ENCODE measurements around the gene PRKCD. TPM values are rescaled to one million over a fixed set of nuclear protein-coding genes. Genes with fewer than 3 reads are reported as not detected.
A peak's percentile ranks its signal among the peaks of the same experiment; 100 is the strongest.

Gene PRKCD
- total and polyA plus RNA-seq, 2 of the 4 experiments (the other 2 are of a cell fraction) = 4.3 to 19.0 TPM

- no peak overlapping the region for H3K27ac ChIP-seq (ENCODE audit: insufficient read depth, low read length)
- H3K18ac ChIP-seq (ENCODE audit: low read depth, low read length) = no peak overlapping the region
- dilution Hi-C loops (cut with HindIII; ENCODE audit: low sequenced_read_pairs, unreplicated experiment) = no loop called here
- intact Hi-C loops (cut with micrococcal nuclease) = loop anchor here (1.0 to 2.0 kb wide), 3 partner anchors 35 to 82 kb away; partner anchors contain the start of gene PRKCD
- H4K20me1 ChIP-seq (ENCODE audit: insufficient read depth, low read length) = no peaks in the 10 kb centered on the region
- peaks cover 8% of the 10 kb centered on the region; the same call in 1 of the 2 replicates for H3K9me1 ChIP-seq (ENCODE audit: insufficient read depth, low read length)
- no peaks in the 10 kb centered on the region; the same call in 1 of the 2 replicates for H3K27me3 ChIP-seq (ENCODE audit: control insufficient read depth, insufficient read depth, low read length)
- H3K4me3 ChIP-seq (ENCODE audit: insufficient read depth, low read depth, low read length) = no peak overlapping the region
- H3K4me2 ChIP-seq (ENCODE audit: low read depth, low read length) = peak overlapping the region; percentile 47
- ChIA-PET CTCF (interaction anchor here (0.6 to 1.8 kb wide), 11 partner anchors 11 to 85 kb away, joined by 3 to 13 read pairs (median 4); no protein-coding TSS in a partner anchor), POLR2A (ENCODE audit: unreplicated experiment) (no interaction called here)
- H3K36me3 ChIP-seq (ENCODE audit: control insufficient read depth, insufficient read depth, low read length) = no peaks in the 10 kb centered on the region
- peak overlapping the region; percentile 85 for H2AFZ ChIP-seq (replicated peaks; ENCODE audit: low read length, poor library complexity)
- H4K8ac ChIP-seq (ENCODE audit: low read depth in 2 of 2, low read length in 2 of 2) = peak overlapping the region in 1 of 2 experiments; percentile 68; a peak in 1 of 4 replicates
- DNase-seq = peak; percentile 19
- no peak overlapping the region for H2BK20ac ChIP-seq (ENCODE audit: low read depth, low read length)
- H3K4ac ChIP-seq (ENCODE audit: low read depth, low read length) = no peak overlapping the region
- no TSS peak for BruUV-seq (replicated peaks)
- H3K56ac ChIP-seq (ENCODE audit: extremely low read depth, insufficient read depth, low read length) = no peak overlapping the region
- H2BK120ac ChIP-seq (ENCODE audit: low read depth, low read length) = no peak overlapping the region
- peak overlapping the region; percentile 65 for H2AK9ac ChIP-seq (replicated peaks; ENCODE audit: low read depth, low read length, poor library complexity)
- peaks cover 16% of the 10 kb centered on the region for H3K4me1 ChIP-seq (ENCODE audit: control insufficient read depth, insufficient read depth, low read length)
- no peak overlapping the region for H4K91ac ChIP-seq (ENCODE audit: insufficient read depth, low read depth, low read length)
- no peaks in the 10 kb centered on the region for H3K9me3 ChIP-seq (ENCODE audit: control insufficient read depth, insufficient read depth, low read length)
- in situ Hi-C loops (cut with MboI; ENCODE audit: low sequenced_read_pairs) = no loop called here
- H2AK5ac ChIP-seq (ENCODE audit: low read depth, low read length) = peak overlapping the region; percentile 20; the same call in 1 of the 2 replicates
- no peak overlapping the region for H2BK5ac ChIP-seq (ENCODE audit: low read depth, low read length, poor library complexity, severe bottlenecking)
- 56% methylated on average over 13 of the region's 36 CpGs; no CpG with 5 or more reads in 1 of the 2 experiments for WGBS, 2 experiments (ENCODE audit: extremely low coverage in 2 of 2, insufficient read length in 1 of 2)
- no peaks in the 10 kb centered on the region for H3K79me1 ChIP-seq (ENCODE audit: low read depth in 1 of 2, low read length in 2 of 2)
- H3K14ac ChIP-seq (replicated peaks; ENCODE audit: low read depth, low read length) = no peak overlapping the region
- H3K23ac ChIP-seq (ENCODE audit: low read depth, low read length) = no peak overlapping the region
- no peak overlapping the region for H2BK15ac ChIP-seq (ENCODE audit: low read depth, low read length)
- H4K5ac ChIP-seq (ENCODE audit: low read depth, low read length) = no peak overlapping the region; the same call in 1 of the 2 replicates
- H3K9ac ChIP-seq (ENCODE audit: low read depth, low read length) = no peak overlapping the region
- peak; percentile 68 for ATAC-seq (ENCODE audit: low read depth)
- TF ChIP-seq CHD1 (IDR thresholded peaks at IDR 0.05; ENCODE audit: low read depth, low read length) (no peak), CTCF (conservative IDR thresholded peaks at IDR 0.05; ENCODE audit: low read depth, low read length) (peak; percentile 91), RFX5 (IDR thresholded peaks at IDR 0.05; ENCODE audit: low read depth, low read length) (no peak), POLR2A (IDR thresholded peaks at IDR 0.05; ENCODE audit: low read depth, low read length) (no peak), MAZ (IDR thresholded peaks at IDR 0.05; ENCODE audit: borderline replicate concordance, low read depth, low read length) (peak; percentile 32; the same call in 1 of the 2 replicates), RCOR1 (IDR thresholded peaks at IDR 0.05; ENCODE audit: insufficient replicate concordance, low read length) (no peak), MXI1 (IDR thresholded peaks at IDR 0.05; ENCODE audit: borderline replicate concordance, low read depth, low read length) (0 out of 2 replicates have a peak, but pooled peaks have one; percentile 34), CEBPB (IDR thresholded peaks at IDR 0.05; ENCODE audit: low read depth, low read length) (no peak), BHLHE40 (IDR thresholded peaks at IDR 0.05; ENCODE audit: low read depth, low read length) (0 out of 2 replicates have a peak, but pooled peaks have one; percentile 15), ELK1 (IDR thresholded peaks at IDR 0.05; ENCODE audit: borderline replicate concordance, low read depth, low read length) (no peak), SMC3 (IDR thresholded peaks at IDR 0.05; ENCODE audit: low read depth, low read length) (peak; percentile 89), MAFK (IDR thresholded peaks at IDR 0.05; ENCODE audit: low read depth, low read length) (no peak)
These were observed 34.9 kb downstream of the PRKCD start for GRCh38 chr3:53195602-53196574.

Data from IMR-90 (cell line).